ENCODE measurements around the gene NPDC1.

DNA sequence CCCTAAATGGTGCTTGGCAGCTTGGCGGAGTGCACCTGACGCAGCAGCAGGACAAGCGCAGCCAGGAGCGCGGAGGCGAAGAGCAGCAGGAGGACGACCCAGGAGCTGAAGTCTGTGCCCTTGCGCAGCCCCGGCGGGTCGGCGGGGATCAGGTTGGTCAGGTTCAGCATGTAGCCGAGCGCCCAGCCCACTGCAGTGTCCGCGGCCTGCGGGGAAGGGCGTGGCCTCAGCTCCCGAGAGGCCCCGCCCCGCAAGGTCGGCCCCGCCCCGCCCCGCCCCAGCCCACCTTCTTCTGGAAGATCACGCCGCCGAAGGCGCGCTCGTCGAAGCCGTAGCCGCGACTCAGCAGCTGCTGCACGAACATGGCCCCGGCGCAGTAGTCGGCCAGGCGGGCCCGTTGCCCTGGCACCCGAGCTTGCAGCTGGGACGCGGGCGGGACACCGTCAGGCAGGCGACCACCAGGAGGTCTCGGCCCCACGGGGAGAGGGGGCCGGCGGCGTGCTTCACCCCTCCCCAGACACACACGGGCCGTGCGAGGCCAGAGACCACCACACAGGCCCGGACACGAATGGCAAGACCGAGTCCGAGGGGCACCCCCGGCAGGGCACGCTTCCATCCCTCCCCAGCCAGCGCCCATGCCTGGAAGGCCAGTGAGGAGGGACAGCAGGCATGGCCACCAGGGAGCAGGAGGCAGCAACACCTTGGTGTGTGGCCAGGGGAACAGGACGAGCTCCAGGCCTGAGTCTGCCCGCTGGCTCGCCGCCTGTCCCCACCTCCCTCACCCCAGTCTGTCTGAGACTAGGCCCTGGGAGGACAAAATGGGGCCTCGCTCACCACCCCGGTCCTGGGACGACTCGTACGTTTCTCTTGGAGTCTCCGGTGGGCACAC lies 2.9 kb upstream of the NPDC1 start:
- TF ChIP-seq, protein P1, sequence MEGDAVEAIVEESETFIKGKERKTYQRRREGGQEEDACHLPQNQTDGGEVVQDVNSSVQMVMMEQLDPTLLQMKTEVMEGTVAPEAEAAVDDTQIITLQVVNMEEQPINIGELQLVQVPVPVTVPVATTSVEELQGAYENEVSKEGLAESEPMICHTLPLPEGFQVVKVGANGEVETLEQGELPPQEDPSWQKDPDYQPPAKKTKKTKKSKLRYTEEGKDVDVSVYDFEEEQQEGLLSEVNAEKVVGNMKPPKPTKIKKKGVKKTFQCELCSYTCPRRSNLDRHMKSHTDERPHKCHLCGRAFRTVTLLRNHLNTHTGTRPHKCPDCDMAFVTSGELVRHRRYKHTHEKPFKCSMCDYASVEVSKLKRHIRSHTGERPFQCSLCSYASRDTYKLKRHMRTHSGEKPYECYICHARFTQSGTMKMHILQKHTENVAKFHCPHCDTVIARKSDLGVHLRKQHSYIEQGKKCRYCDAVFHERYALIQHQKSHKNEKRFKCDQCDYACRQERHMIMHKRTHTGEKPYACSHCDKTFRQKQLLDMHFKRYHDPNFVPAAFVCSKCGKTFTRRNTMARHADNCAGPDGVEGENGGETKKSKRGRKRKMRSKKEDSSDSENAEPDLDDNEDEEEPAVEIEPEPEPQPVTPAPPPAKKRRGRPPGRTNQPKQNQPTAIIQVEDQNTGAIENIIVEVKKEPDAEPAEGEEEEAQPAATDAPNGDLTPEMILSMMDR (IDR thresholded peaks at IDR 0.05), result peak in 1 of 7 experiments; percentile 1
- TF ChIP-seq POLR2A (IDR thresholded peaks at IDR 0.05), result no peak

All from body of pancreas (tissue), 4 donors.